SIG-M5 treated with dmso at 0.1 percent for 504 hours (cell line): ENCODE data around the gene AFF1.
"Not testable (repeated sequence)": the region's sequence is repeated elsewhere in the genome, so short reads cannot be mapped to it uniquely, and the experiment has no call there.

Experiments used
- DNase-seq: peaks from one replicate; lab custom pipeline; 2025; ENCODE audit not compliant: unreplicated experiment; lab: John Stamatoyannopoulos, UW

The AFF1 gene

DNA sequence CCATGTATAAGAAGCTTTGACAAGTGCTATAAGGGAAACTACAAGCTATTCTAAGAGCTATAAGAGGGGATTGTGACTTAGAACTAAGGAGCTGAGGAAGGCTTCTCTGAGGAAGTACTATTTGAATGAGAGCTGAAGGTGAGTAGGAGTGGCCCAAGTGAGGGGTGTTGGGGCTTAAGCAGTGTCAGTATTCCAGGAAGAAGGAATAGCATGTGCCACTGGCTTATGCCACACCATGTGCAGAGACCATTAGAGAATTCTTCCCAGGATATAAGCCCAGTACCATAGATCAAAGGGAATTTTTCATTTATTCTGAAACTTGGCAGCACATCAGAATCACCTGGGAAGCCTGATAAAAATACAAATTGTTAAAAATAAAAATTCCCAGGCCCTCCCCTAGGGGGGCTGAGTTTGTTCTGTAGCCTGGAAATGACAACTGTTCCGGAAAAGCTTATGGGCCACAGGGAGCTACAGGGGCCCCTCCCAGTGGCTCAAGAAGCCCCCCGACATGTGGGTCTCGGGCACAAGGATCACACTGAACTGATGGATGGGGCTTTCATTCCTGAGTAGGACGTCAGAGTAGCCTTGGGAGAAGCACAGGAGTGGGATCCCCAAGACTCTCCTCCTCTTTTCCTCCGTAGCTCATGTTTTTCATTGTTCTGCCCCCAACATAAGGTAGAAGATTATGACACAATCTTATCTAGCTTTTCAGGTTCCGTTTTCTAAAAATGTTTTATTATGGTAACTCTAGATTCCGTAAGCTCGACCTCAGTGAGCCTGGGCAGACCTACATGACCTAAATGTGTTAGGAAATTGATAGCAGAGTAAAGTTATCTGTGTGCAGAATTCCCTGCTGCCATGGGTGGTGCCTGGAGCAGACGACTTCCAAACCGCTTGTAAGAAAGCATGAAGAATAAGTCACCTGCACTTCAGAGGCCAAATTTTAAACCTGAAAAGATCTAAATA is 119.3 kb downstream of the AFF1 start:
- peak; percentile 33 for DNase-seq

DNA sequence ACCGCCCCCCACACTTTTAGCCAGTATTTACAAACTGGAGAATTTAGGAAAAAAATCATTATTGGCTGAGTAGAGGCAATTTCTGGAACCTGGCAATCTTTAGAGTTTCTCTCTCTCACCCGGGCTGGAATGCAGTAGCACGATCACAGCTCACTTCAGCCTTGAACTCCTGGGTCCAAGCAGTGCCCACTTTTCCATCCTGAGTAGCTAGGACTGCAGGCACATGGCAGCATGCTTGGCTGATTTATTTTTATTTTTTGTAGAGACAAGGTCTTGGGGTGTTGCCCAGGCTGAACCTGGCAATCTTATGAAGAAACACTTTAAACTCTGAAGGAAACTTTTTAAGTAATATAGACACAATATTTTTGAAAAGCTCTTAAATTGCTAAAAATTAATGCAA is 120.1 kb downstream of the AFF1 start:
- DNase-seq, result no peak

DNA sequence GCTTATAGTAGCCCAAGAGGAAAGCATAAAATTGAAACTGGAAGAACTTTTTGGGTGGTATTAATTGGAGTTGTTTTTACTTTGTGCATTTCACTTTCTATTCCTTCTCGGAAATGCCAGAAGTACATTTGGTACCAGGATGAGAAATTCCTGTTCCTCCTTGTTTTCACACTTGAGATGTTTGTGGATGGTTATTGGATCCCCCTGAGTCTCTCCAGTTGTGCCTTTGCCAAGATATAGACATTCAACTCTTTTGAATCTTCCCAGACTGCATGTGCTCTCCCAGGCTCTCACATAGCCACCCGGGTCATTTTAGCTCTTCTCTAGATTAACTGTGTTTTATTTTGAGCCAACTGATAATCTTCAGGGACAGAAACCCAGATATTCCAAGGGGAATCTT is 120.5 kb downstream of the AFF1 start:
- DNase-seq, result no peak

DNA sequence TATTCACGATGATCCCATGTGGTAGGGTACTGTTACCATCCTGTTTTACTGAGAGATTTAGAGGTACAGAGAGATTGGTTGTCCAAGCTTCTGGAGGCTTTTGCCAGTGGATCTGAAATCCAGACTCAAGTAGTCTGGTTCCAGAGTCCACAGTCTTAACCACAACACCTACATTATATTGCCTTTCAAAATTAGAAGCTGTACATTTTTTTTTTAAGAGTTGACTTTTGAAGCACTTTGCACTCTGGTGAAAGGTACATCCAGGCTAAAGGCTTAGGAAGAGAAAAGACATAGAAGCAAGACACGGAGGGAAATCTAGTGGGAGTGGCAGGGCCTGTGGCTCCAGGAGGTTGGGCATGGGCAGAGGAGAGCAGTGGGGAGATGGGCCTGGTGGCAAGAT is 122.1 kb downstream of the AFF1 start:
- no peak for DNase-seq

DNA sequence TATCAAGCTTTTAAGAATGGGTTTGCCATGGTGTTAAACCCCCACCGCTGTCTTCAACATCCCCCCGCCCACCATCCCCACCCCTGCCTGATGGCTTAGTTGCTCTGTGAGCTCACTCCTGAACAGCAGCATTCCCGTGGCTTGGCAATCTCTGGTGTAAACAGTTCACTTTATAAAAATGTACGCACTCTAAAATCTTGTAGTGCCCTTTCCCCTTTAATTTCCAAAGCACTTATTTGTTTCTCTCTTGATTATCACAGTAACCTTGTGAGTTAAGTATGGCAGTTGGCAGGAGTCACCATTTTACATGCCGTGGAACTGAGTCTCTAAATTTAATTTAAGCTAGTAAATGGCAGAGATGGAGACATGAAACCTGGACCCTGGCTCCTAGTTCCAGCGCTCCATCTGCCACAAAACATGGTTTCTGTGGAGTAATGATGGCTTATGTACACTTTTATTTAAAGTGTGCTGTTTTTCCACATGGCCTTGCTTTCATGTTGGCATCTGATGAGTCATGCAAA is 123.1 kb downstream of the AFF1 start:
- DNase-seq, result no peak

DNA sequence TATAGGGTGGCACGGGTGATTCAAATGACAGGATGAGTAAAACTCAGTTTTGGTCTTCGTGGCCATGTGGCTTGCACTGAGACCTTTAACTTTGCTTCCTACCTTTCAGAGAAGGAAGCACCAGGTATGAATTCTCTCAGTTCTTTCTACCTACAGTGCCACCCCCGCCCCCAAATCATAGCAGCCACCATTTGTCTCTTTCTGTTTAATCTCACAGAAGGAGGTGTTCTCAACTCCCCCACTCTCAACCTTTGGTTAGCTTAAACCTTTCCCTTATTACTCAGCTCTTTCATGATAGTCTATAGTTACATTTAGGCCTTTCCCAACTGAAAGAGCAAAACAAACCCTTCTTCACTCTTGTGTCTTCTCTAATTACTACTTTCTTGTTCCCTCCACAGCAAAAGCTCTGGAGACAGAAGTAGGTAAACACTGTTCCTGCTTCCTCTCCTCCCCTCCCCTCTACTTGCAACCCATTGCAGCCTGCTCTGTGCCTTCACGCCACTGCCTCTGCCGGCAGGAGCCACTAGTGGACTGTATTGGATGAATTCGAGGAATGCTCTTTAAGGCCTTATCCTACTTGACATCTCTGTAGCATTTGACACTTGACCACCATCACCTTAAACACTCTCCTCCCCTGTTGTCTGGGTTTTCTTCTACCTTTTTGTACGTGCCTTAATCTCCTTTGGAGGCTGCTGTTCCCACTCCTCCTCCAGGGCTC is 123.7 kb downstream of the AFF1 start:
- peak; percentile 4 for DNase-seq

DNA sequence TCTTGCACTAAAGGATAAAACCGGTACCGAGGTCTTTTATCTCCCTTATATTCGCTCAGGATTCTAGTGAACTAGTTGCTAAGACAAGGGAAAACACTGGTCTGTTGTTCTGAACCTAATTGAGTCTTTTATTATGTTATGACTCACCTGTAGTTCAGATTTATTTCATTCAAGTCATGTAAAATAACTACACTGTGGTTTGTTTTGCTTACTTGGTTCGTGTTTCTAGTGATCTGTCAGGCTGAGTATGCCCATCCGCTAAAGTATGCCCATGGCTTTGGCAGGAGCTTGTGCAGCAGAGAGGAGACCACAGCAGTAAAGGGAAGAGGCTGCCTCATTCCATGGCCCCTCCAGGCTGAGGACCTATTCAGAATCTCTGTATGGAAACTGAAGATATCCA is 126.1 kb downstream of the AFF1 start:
- no peak for DNase-seq

DNA sequence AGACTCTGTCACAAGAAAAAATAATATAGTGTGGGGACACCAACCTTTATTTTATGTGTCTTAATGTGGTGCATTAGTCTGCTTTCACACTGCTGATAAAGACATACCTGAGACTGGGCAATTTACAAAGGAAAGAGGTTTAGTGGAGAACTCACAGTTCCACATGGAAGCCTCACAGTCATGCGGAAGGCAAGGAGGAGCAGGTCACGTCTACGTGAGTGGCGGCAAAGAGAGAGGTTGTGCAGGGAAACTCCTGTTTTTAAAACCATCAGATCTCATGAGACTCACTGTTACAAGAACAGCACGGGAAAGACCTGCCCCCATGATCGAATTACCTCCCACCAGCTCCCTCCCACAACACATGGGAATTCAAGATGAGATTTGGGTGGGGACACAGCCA is 130.2 kb downstream of the AFF1 start:
- DNase-seq, result no peak

DNA sequence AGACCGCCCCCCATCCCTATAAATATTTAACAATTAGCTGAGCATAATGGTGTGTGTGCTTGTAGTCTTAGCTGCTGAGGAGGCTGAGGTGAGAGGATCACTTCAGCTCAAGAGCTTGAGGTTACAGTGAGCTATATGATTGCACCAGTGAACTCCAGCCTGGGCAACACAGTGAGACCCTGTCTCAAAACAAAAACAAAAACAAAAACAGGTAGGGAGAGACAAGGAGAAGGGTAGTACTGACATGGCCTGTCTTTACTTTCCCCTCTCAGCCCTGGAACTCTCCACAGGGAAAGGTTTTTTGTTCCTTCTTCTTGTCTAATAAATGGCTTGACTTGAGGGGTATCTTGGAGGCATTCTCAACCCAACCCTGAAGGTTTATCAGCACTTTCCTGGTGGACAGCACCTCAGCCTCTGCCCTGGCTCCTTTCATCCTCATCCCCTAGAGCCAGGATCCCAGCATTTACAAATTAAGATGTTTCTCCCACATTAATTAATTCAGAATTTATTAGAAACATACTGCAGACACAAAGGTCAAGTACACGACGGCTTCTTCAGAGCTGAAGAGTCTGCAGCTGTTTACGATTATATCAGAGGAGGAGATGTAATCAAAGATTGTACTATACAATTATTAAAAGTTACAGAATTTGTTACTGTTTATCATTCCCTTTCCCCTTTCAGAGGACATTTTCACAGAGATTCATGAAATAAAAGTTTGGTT is 131.8 kb downstream of the AFF1 start:
- DNase-seq, result no peak

DNA sequence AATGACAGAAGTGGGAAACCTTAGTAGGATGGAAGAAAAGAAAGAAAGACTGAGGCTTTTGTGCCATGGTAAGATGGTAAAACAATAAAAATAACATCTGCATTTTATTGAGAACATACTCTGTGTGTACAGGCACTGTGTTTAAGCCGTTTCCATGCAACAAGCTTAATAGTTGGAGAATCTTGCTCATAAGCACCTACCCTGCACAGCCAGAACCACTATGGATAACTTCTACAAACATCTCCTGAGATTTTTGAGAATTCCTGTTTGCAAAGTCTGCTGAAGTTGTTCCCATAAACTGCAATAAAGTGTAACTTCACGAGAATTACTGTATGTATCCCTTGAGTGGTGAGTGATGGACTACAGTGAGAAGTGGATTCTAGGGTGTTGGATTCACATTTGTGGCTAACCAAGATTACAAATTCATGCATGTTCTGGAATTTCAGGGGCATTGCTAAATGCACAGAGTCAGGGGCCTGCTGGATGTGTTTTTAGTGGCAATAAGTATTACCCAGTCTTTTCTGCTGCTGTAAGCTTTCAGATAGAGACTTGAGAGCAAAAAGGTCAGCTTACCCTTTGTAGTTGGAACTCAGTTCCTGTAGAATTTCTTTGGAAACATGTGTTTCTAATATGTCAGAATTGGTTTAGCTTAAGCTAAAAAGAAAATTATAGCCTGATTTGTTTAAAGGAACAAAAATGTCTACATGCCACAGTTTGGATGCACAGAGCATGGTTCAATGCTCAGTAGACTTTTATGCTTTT is 132.5 kb downstream of the AFF1 start:
- no peak for DNase-seq

DNA sequence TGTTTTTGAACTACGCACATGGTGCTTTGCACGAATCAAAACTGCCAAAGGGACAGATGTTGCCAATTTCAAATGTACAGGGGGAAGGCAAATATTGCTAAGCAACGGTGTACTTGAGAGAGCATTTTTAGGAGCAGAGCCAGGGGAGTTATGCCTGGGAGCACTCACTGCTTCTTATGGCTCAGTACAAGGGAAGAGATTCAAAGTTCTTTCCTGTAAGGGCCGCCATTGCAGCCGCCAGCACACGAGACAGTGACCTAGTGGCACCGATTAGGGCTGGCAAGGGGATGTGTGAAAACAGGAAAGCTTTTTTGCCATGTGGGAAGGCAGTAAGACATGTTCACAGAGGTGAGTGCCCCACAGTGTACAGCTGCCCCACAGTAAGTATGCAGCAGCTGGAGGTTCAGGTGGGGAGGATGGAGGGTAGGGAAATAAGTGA is 133.8 kb downstream of the AFF1 start:
- DNase-seq, result no peak

DNA sequence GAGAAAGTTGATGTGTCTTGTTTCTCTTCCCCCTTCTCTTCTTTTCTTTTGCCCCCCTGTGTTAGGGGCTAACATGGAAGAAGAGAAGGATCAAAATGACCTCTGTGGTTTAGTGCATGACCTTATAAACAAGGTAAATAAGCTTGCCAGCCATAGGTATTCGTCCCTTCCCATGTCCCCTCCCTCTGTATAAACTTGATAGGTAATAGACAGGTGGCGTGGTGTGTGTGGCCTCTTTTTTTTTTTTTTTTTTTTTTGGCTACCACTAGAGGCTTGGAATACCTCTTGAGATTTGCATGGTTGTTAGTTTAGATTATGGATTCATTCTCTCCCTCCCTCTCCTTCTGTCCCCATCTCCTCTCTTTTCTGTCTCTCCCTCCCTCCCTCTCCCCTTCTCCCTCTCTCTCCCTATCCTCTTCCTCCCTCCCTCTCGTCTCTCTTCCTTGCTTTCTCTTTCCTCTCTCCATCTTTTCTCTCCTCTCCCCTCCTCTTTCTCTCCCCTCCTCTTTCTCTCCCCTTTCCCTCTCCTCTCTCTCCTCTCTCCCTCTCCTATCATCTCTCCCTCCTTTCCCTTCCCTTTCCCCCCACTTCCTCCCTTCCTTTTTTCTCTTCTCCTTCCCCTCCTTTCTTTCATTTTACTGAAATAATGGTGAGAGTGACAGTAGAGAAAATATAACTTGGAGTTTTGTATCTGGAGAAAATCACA is 134.4 kb downstream of the AFF1 start:
- DNase-seq, result no peak

DNA sequence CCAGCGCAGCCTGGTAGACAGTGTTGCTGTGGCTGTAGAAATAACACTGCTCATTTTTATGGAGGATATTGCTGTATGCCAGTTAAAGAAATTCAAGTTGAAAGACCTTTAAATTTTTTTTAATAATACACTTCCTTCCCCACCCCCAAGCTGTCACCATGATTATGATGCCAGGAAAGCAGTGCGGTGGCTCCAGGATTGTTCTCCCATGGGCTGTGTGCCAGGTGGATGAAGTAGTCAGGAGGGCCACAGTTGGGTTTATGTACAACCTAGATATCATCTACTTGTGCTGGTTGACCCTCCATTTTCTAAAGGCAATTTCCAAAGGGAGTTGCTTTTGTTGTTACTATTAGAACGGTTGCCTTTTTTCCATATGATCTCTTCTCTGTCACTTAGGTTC is 136.6 kb downstream of the AFF1 start:
- no peak for DNase-seq

DNA sequence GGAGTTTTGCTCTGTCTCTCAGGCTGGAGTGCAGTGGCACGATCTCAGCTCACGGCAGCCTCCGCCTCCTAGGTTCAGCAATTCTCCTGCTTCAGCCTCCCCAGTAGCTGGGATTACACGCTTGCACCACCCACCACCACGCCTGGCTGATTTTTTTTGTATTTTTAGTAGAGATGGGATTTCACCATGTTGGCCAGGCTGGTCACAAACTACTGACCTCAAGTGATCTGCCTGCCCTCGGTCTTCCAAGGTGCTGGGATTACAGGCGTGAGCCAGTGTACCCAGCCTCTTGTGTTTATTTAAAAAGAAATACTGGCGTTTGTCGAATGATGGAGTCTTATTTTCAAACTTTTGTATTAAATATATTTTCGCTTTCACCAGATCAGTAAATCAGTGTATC is 137.7 kb downstream of the AFF1 start:
- not testable (repeated sequence) for DNase-seq

DNA sequence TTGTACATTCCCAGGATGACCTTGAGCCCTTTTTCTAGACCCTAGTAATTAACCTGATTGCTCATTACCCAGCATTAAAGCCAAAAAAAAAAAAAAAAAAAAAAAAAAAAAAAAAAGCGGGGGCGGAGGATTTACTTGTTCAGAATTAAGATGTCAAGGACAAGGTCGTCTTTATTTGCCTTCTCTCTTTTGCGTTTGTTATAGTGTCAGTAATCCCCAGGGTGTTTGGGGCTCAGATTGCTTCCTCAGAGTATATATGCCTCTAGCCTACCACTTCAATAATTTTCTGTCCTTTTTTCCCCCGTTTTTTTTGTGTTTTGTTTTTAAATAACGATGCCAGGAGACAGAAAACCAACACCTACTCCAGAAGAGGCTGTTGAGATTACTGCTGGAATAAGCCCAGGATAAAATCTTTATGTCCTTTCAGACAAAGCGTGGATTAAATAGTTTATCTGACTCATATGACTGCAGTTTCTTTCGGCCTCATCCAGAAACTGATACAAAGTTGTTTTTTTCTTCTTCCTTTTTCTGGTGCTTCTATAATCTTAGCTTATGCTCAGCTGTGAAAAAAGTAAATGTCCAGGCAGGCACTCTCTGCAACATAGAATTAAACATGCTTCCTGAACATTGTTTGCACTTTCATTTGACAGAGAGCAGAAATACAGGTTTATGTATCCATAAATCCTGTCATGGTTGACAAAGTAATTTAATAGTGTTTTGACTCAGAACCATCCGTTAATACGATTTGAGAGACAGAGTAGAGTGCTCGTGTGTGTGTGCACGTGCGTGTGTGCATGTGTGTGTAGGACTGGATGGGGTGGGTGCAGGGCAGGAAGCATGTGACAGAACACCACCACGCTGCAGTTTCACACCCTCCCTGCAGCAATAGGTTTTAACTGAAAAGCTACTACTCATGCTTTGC is 138.6 kb downstream of the AFF1 start:
- peak; percentile 45 for DNase-seq

DNA sequence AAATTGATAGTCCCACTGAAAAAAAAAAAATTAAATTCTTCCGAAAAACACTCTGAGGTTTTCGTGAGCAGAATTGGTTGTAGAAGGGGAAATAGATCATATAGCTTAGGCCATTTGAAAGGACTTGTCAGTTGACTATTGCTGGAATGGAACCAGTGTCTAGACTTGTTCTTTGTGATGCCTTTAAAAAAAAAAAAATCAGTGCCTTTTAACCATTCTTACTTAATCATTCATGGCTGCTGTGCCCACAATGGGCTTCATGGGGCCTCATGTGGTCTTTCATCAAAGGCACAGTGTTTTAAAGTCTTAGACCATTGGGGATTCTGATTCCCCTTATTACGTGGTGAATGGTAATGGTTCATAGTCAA is 139.3 kb downstream of the AFF1 start:
- no peak for DNase-seq

DNA sequence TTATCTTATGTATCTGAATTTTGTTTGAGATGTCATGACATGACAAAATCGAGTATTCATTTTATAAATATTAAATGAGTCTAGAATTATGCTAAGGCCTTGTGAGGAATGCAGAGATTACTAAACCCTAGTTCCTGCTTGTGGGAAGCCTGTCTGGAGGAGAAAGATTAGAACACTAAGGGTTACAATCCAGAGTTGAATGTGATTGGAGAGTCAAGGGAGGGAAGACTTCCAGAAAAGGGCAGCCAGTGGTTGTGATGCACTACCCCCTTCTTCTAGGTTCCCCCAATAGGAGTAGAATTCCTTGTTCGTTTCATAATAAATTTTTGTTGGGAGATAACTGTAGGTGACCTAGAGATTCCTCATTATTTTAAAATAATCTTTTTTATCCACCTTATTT is 141.1 kb downstream of the AFF1 start:
- DNase-seq, result no peak

DNA sequence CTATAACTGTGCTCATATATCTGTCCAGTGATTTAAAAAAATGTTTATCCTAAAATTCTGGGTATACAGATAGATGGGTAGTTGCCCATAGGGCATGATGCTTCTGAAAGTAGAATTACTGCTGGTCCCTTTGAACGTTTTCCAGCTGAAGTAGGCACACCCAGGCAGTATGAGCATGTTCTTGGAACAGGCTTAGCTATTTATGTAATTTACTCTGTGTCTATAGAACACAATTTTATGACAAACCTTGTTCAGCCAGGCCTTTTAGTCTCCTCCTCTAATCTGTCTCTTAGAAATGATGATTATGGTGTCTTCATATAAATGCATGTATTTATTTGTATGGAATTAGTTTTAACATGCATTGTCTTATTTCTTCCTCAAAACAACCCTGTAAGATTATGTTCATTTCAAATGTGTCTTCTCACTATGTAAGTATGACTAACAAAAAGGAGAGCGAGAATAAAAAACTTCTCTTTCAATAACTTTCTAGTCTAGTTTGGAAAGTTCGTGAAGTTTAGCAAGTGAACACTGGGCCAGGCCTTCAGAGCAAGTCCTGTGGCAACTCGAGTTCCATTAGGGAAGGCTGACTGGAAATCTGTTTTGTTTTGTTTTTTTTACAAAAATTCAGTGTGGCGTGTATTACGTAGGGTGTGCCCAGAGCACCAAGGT is 142.0 kb downstream of the AFF1 start:
- no peak for DNase-seq
